Adipocyte (in vitro differentiated cells): Measurements from ENCODE around the gene PODXL.

Source experiments
- DNase-seq: peaks from one replicate; pipeline ENCODE4 v3.0.0-alpha.2; 2015; ENCODE audit warnings: low read depth
- H3K27me3 ChIP-seq: replicated peaks from 2 replicates; pipeline ENCODE4 v1.7.0; 2013; ENCODE audit warnings: mild to moderate bottlenecking, low read length, moderate library complexity; ENCODE audit not compliant: control insufficient read depth, insufficient read depth
- H3K36me3 ChIP-seq: 2 replicates; pipeline ENCODE4 v1.7.0; 2013; ENCODE audit warnings: low read length, mild to moderate bottlenecking, moderate library complexity; ENCODE audit not compliant: control insufficient read depth, insufficient read depth, severe bottlenecking
- H3K4me1 ChIP-seq: 2 replicates; pipeline ENCODE4 v1.7.0; 2013; ENCODE audit warnings: mild to moderate bottlenecking, low read length, moderate library complexity; ENCODE audit not compliant: control insufficient read depth, insufficient read depth
- H3K4me3 ChIP-seq: 2 replicates; pipeline ENCODE4 v1.7.0; 2013; ENCODE audit warnings: mild to moderate bottlenecking, low read length, moderate library complexity
- H3K9ac ChIP-seq: 2 replicates; pipeline ENCODE4 v1.7.0; 2013; ENCODE audit warnings: mild to moderate bottlenecking, low read length, moderate library complexity
- H3K9me3 ChIP-seq: 2 replicates; pipeline ENCODE4 v1.7.0; 2013; ENCODE audit warnings: mild to moderate bottlenecking, low read length, moderate library complexity; ENCODE audit not compliant: control insufficient read depth

The PODXL gene

GRCh38 chr7:131498237-131498885 lies 58.1 kb downstream of the PODXL start:
- Histone ChIP-seq H3K9me3 (no peaks in the 10 kb centered on the region), H3K27me3 (no peaks in the 10 kb centered on the region), H3K9ac (no peak overlapping the region), H3K4me1 (peaks cover 34% of the 10 kb centered on the region), H3K36me3 (peaks cover 25% of the 10 kb centered on the region), H3K4me3 (peak overlapping the region; percentile 22)
- DNase-seq, result peak; percentile 48

GRCh38 chr7:131497454-131497853 lies 59.0 kb downstream of the PODXL start:
- Histone ChIP-seq H3K9me3 (no peaks in the 10 kb centered on the region), H3K36me3 (peaks cover 25% of the 10 kb centered on the region), H3K9ac (no peak overlapping the region), H3K27me3 (no peaks in the 10 kb centered on the region), H3K4me1 (peaks cover 29% of the 10 kb centered on the region), H3K4me3 (no peak overlapping the region)
- no peak for DNase-seq

DNA sequence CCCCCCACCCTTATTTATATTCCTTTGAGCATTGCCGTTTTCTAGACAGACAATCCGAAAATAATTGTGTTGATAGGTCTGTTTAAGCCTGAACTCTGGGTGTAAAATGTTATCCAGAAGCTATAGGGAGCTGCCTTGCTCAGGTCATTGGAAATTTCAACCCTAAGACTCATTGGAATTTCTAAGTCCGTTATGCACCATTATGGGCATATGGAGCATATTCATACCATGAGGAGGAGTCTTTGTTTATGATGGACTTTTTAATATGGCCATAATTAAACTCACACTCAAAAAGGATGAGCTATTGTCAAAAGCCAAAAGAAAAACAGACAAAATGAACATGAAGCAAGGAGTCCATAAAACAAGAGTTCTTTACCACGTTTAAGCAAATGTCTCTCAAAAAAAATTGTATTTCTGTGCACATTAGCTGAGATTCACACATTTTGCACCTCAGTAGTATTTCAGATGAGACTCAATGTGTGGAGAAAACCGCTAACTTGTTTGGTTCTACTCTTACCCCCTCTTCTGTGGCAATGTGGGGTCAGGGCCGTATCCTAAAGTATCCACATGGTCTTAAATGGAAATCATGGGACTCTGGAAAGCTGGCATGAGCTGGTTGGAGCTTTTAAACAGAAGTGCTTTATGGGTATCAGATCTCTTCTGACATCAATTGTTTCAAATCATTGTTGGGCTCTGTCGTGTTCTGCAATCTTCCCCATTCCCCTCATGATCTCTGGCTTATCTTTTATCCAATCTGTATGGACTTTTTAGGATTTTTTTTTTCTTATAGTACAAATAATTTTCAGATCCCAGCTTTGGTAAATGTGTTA lies 60.5 kb downstream of the PODXL start:
- Histone ChIP-seq H3K9ac (no peak overlapping the region), H3K36me3 (peaks cover 28% of the 10 kb centered on the region), H3K4me3 (no peak overlapping the region), H3K27me3 (no peaks in the 10 kb centered on the region), H3K4me1 (peaks cover 27% of the 10 kb centered on the region), H3K9me3 (no peaks in the 10 kb centered on the region)
- DNase-seq, result no peak

DNA sequence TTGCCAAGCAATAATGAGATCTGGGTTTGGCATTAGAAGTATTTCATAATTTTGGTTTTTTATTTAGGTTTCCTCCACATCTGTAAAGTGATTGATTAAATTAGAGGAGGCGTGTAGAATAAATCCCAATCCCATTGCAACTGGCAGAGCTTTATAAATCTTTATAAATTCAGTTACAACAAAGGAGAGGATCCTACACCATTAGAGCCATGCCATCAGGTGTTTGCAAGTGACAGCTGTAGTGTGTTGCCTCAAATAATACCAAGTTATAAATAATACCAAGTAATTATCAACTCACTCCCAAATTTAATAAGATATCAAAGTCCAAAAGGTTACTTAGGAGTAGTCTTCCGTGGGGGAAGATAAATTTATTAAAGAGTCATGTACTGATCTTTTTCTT lies 62.2 kb downstream of the PODXL start:
- Histone ChIP-seq H3K36me3 (peaks cover 22% of the 10 kb centered on the region), H3K4me1 (peaks cover 27% of the 10 kb centered on the region), H3K27me3 (no peaks in the 10 kb centered on the region), H3K4me3 (no peak overlapping the region), H3K9ac (no peak overlapping the region), H3K9me3 (no peaks in the 10 kb centered on the region)
- DNase-seq, result no peak

DNA sequence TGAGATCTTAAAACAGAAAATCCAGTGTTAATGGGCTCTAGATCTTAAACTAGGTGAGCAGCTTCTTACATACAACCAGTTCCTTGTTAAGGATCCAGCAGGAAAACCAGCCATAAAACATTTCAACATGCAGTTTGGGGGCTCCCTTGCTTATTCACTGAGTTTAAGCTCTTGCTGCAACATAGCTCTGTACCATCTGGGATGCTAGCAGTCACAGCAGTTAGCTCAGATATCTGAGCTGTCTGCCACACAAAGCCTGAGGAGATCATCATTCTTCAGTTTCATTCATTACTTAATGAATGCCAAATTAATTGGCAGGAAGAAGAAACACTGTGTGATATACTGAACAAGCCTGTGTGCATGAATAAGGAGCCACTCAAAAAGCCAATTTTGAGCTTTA lies 62.8 kb downstream of the PODXL start:
- H3K9me3 ChIP-seq, result no peaks in the 10 kb centered on the region
- no peak overlapping the region for H3K4me3 ChIP-seq
- H3K36me3 ChIP-seq, result peaks cover 23% of the 10 kb centered on the region
- H3K9ac ChIP-seq, result no peak overlapping the region
- peaks cover 24% of the 10 kb centered on the region for H3K4me1 ChIP-seq
- DNase-seq, result no peak
- no peaks in the 10 kb centered on the region for H3K27me3 ChIP-seq

DNA sequence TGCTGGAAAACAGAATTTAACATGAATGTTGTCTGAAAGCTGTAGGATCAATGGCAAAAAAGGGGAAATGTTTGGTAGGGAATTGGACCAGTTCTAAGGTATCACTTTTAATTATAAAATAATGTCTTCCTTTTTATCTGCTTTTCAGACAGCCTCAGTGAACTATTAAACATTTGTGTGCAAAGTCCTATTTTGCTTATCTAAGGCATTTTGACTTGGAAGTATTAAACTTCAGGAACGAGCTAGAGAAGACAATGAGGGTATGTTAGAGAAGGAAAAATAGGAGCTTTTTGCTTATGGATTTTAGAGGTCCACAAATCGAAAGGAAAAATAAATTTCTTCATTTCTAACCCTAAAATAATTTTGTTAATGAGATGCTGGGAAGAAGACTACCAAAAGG lies 63.3 kb downstream of the PODXL start:
- H3K9ac ChIP-seq, result no peak overlapping the region
- peaks cover 19% of the 10 kb centered on the region for H3K4me1 ChIP-seq
- no peaks in the 10 kb centered on the region for H3K9me3 ChIP-seq

DNA sequence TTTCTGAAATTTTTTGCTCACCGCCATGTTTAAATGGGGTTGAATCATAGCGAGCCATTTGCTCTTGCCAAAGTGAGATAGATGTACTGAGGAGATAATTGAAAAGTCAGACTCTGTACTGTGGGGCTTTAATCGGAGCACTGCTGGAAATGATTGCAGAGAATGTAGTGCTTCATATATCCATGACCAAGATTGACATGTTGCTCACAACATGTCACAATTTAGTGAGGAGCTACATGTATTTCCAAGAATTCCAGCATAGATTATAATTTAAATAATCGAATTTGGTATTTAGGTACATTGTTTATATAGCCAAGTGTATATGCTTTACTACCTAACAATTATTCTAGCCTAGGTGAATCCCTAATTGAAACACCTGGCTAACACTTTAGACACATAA lies 66.5 kb downstream of the PODXL start:
- Histone ChIP-seq H3K27me3 (no peaks in the 10 kb centered on the region), H3K36me3 (peaks cover 42% of the 10 kb centered on the region), H3K9ac (no peak overlapping the region), H3K4me1 (peaks cover 8% of the 10 kb centered on the region), H3K9me3 (no peaks in the 10 kb centered on the region), H3K4me3 (no peak overlapping the region)
- no peak for DNase-seq

More for the DNA sequence above, 63.3 kb downstream of the PODXL start:
- H3K27me3 ChIP-seq, result no peaks in the 10 kb centered on the region
- no peak overlapping the region for H3K4me3 ChIP-seq
- no peak for DNase-seq
- H3K36me3 ChIP-seq, result peaks cover 28% of the 10 kb centered on the region

- H3K9ac ChIP-seq, result no peak overlapping the region
- no peak overlapping the region for H3K4me3 ChIP-seq
- H3K9me3 ChIP-seq, result no peaks in the 10 kb centered on the region
- H3K36me3 ChIP-seq, result peaks cover 46% of the 10 kb centered on the region
- H3K27me3 ChIP-seq, result no peaks in the 10 kb centered on the region
- H3K4me1 ChIP-seq, result peaks cover 8% of the 10 kb centered on the region
- DNase-seq, result no peak
These were observed 67.2 kb downstream of the PODXL start for GRCh38 chr7:131489196-131489595.

GRCh38 chr7:131488361-131488760 lies 68.1 kb downstream of the PODXL start:
- H3K4me3 ChIP-seq, result no peak overlapping the region
- H3K4me1 ChIP-seq, result peaks cover 8% of the 10 kb centered on the region
- H3K36me3 ChIP-seq, result peaks cover 47% of the 10 kb centered on the region
- no peaks in the 10 kb centered on the region for H3K9me3 ChIP-seq
- peak; percentile 24 for DNase-seq
- no peaks in the 10 kb centered on the region for H3K27me3 ChIP-seq
- H3K9ac ChIP-seq, result no peak overlapping the region

DNA sequence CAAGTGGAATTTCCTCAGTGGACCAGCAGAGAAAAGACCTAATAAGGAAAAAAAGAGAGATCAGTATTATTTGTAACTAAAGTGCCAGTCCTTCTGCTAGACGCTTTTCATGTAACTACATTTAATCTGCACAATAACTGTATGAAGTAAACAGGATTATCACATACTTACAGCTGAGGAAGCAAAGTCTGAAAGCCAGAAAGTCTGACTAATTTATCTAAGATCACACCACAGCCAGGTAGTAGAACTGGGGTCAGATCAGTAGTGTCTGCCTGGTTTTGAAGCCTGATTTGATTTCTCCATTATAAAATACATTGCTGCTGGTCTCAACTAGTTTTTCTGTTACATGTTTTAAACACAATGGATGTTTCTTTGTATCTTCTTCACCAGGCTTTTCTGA lies 69.2 kb downstream of the PODXL start:
- Histone ChIP-seq H3K4me3 (no peak overlapping the region), H3K9ac (no peak overlapping the region), H3K4me1 (peaks cover 1% of the 10 kb centered on the region), H3K27me3 (no peaks in the 10 kb centered on the region), H3K9me3 (no peaks in the 10 kb centered on the region), H3K36me3 (peaks cover 58% of the 10 kb centered on the region)
- no peak for DNase-seq

- H3K4me3 ChIP-seq, result no peak overlapping the region
- H3K36me3 ChIP-seq, result peaks cover 62% of the 10 kb centered on the region
- no peaks in the 10 kb centered on the region for H3K27me3 ChIP-seq
- peaks cover under 1% of the 10 kb centered on the region for H3K4me1 ChIP-seq
- H3K9ac ChIP-seq, result no peak overlapping the region
- DNase-seq, result no peak
- no peaks in the 10 kb centered on the region for H3K9me3 ChIP-seq
These were observed 70.1 kb downstream of the PODXL start for GRCh38 chr7:131486346-131486745.
